Endothelial cell of umbilical vein (primary cell): ENCODE measurements around the gene ADARB2. TPM values are rescaled to one million over a fixed set of nuclear protein-coding genes. Genes with fewer than 3 reads are reported as not detected.

Experiments used
- BruUV-seq: library from RNA; stranded (reverse); fragments of 400-500 nt; replicated peaks from 2 replicates; lab custom pipeline; 2021; lab: Mats Ljungman, UMichigan
- CTCF ChIA-PET: fragments of 300-600, 350-600 bp; sonication (Branson Sonifier 250); formaldehyde crosslinking; loops from one replicate; lab custom pipeline; 2021; ENCODE audit warnings: antibody characterized with exemption, inconsistent platforms; lab: Charles Lee
- POLR2A ChIA-PET: fragments of 300-600, 350-600 bp; sonication (Branson Sonifier 250); formaldehyde crosslinking; loops from one replicate; lab custom pipeline; 2021; ENCODE audit warnings: antibody characterized with exemption, inconsistent platforms; lab: Charles Lee
- DNase-seq: peaks from one replicate; pipeline ENCODE4 v3.0.0-alpha.2; 2011; ENCODE audit warnings: low read depth, low spot score
- FAIRE-seq: peaks from 2 replicates; lab custom pipeline; 2011; peaks lifted over from hg19 to GRCh38; lab: Jason Lieb, UNC
- H2AFZ ChIP-seq: 2 replicates; pipeline ENCODE4 v1.6.0; 2012; ENCODE audit warnings: low read depth, low read length, control low read depth, inconsistent platforms
- H3K27ac ChIP-seq: 2 replicates; pipeline ENCODE4 v1.5.1; 2011; ENCODE audit warnings: low read depth, mild to moderate bottlenecking, control low read depth, low read length, moderate library complexity; ENCODE audit not compliant: insufficient read depth
- H3K27me3 ChIP-seq, 2 experiments: 2 replicates each; pipeline versions ENCODE4 v1.6.0 to v1.6.1; 2011; ENCODE audit warnings: low read length in 2 of 2, mixed read lengths in 1 of 2; ENCODE audit not compliant: control insufficient read depth in 2 of 2, insufficient read depth in 2 of 2
- H3K36me3 ChIP-seq, 2 experiments: 2 replicates in 1 of 2; 3 replicates in 1 of 2; pipeline ENCODE4 v1.5.1; 2011; ENCODE audit warnings: low read length in 2 of 2, mild to moderate bottlenecking in 1 of 2, moderate library complexity in 1 of 2; ENCODE audit not compliant: control insufficient read depth in 2 of 2, insufficient read depth in 2 of 2; ENCODE audit errors: extremely low read depth in 1 of 2
- H3K4me1 ChIP-seq: 3 replicates; pipeline ENCODE4 v1.5.1; 2011; ENCODE audit warnings: mild to moderate bottlenecking, low read length; ENCODE audit not compliant: control insufficient read depth, insufficient read depth; ENCODE audit errors: extremely low read depth
- H3K4me2 ChIP-seq: 2 replicates; pipeline ENCODE4 v1.6.1; 2011; ENCODE audit warnings: low read length, control low read depth, mixed read lengths; ENCODE audit not compliant: insufficient read depth
- H3K4me3 ChIP-seq, 3 experiments: fragments of 200-600 bp in 1 of 3; sonication (generic), shearing (Covaris generic) in 1 of 3; replicated peaks in 1 of 3; 2 replicates each; pipeline ENCODE4 v1.5.1; 2011 to 2016; ENCODE audit warnings: control low read depth in 3 of 3, low read length in 3 of 3, mild to moderate bottlenecking in 2 of 3, inconsistent platforms in 1 of 3, low read depth in 1 of 3, moderate library complexity in 1 of 3; ENCODE audit not compliant: insufficient read depth in 1 of 3
- H3K79me2 ChIP-seq: 2 replicates; pipeline ENCODE4 v1.6.0; 2012; ENCODE audit warnings: low read length, inconsistent platforms; ENCODE audit not compliant: control insufficient read depth, insufficient read depth
- H3K9ac ChIP-seq: replicated peaks from 2 replicates; pipeline ENCODE3; 2011; ENCODE audit warnings: low read length, control low read depth; ENCODE audit not compliant: insufficient read depth; ENCODE audit errors: extremely low read depth
- H3K9me1 ChIP-seq: replicated peaks from 3 replicates; pipeline ENCODE4 v1.6.0; 2011; ENCODE audit warnings: mild to moderate bottlenecking, low read length; ENCODE audit not compliant: control insufficient read depth, insufficient read depth; ENCODE audit errors: extremely low read depth
- H3K9me3 ChIP-seq: replicated peaks from 2 replicates; pipeline ENCODE4 v1.5.1; 2012; ENCODE audit warnings: low read length, inconsistent platforms; ENCODE audit not compliant: control insufficient read depth, insufficient read depth
- H4K20me1 ChIP-seq: replicated peaks from 2 replicates; pipeline ENCODE3; 2011; ENCODE audit warnings: mild to moderate bottlenecking, low read length; ENCODE audit not compliant: control insufficient read depth, insufficient read depth; ENCODE audit errors: extremely low read depth
- CTCF ChIP-seq, 2 donors: IDR thresholded peaks; 1 replicate in 1 of 2; 2 replicates in 1 of 2; pipeline ENCODE4 v1.5.1; 2011; ENCODE audit warnings: low read length in 2 of 2, mild to moderate bottlenecking in 2 of 2, moderate library complexity in 2 of 2, control low read depth in 1 of 2, inconsistent platforms in 1 of 2, low read depth in 1 of 2; ENCODE audit not compliant: insufficient read depth in 1 of 2; ENCODE audit errors: extremely low read depth in 1 of 2
- EZH2 ChIP-seq: IDR thresholded peaks from 2 replicates; pipeline ENCODE4 v1.6.1; 2012; ENCODE audit warnings: borderline replicate concordance, low read depth, mild to moderate bottlenecking, moderate library complexity, low read length, inconsistent platforms; ENCODE audit not compliant: severe bottlenecking
- FOS ChIP-seq: IDR thresholded peaks from 2 replicates; pipeline ENCODE4 v1.6.1; 2011; ENCODE audit warnings: mild to moderate bottlenecking, low read length, moderate library complexity, borderline replicate concordance; ENCODE audit not compliant: insufficient read depth
- GATA2 ChIP-seq: IDR thresholded peaks from 2 replicates; pipeline ENCODE4 v1.7.0; 2011; ENCODE audit warnings: low read depth, mild to moderate bottlenecking, moderate library complexity, mixed read lengths, low read length; ENCODE audit not compliant: insufficient read length, insufficient read depth
- JUN ChIP-seq: IDR thresholded peaks from 2 replicates; pipeline ENCODE4 v1.6.1; 2011; ENCODE audit warnings: borderline replicate concordance, low read depth; ENCODE audit not compliant: insufficient read length, insufficient read depth
- MAX ChIP-seq: IDR thresholded peaks from 2 replicates; pipeline ENCODE4 v1.6.1; 2011; ENCODE audit not compliant: insufficient read depth, insufficient read length
- MYC ChIP-seq: IDR thresholded peaks from one replicate; pipeline ENCODE4 v1.6.1; 2011; ENCODE audit warnings: mild to moderate bottlenecking, low read depth, low read length
- POLR2A ChIP-seq: IDR thresholded peaks from 2 replicates; pipeline ENCODE4 v1.6.1; 2012; ENCODE audit warnings: low read depth, mild to moderate bottlenecking, control low read depth, low read length
- POLR2AphosphoS5 ChIP-seq: IDR thresholded peaks from 2 replicates; pipeline ENCODE4 v1.6.1; 2012; ENCODE audit warnings: low read depth, mild to moderate bottlenecking, control low read depth, low read length, moderate library complexity; ENCODE audit not compliant: insufficient read depth
- dilution Hi-C: fragments of 300-500 bp; cut with MboI; formaldehyde crosslinking; loops from one replicate; pipeline ENCODE4 v1.15.0; 2019; ENCODE audit warnings: low sequenced_read_pairs; ENCODE audit not compliant: extremely low pct_ligation_motif_present
- intact Hi-C: fragments of 100-400 bp; cut with micrococcal nuclease; formaldehyde crosslinking; loops from one replicate; pipeline ENCODE4 v1.10.0; 2022
- polyA plus RNA-seq, 4 experiments: library from polyadenylated mRNA; depleted of rRNA in 3 of 4; stranded (reverse) in 3 of 4; unstranded in 1 of 4; fragments of >200 nt; gene quantifications; 2 replicates each; pipeline versions ENCODE4 v1.2.1 to v1.2.3, GENCODE V29; 2011 to 2012; ENCODE audit warnings: missing spikeins in 1 of 4
- total RNA-seq: library from RNA; stranded (reverse); gene quantifications from 2 replicates; pipeline ENCODE4 v1.2.3, GENCODE V29; 2021

ADARB2 gene
- total and polyA plus RNA-seq, 2 donors (not counting 3 experiments of a cell fraction or from before 2014, with no cell fraction given): not detected

- DNase-seq (no peak), FAIRE-seq (no peak)
- BruUV-seq: no TSS peak
- ChIA-PET CTCF (no interaction called here), POLR2A (no interaction called here)
- H2AFZ ChIP-seq: no peak overlapping the region
- H3K9me3 ChIP-seq: no peaks in the 10 kb centered on the region
- no peaks in the 10 kb centered on the region for H3K9me1 ChIP-seq
- H3K36me3 ChIP-seq: no peaks in the 10 kb centered on the region
- no peak overlapping the region for H3K4me3 ChIP-seq
- dilution Hi-C loops: no loop called here
- H3K79me2 ChIP-seq: no peaks in the 10 kb centered on the region
- TF ChIP-seq GATA2: no peak
- TF ChIP-seq POLR2A: no peak
- TF ChIP-seq EZH2: no peak
- no peak for TF ChIP-seq FOS
- TF ChIP-seq POLR2AphosphoS5: no peak
- no peak for TF ChIP-seq MAX
- no peak for TF ChIP-seq CTCF (IDR thresholded peaks at IDR 0.05; ENCODE audit: extremely low read depth in 1 of 2, insufficient read depth in 1 of 2, low read depth in 1 of 2, low read length in 2 of 2)
- TF ChIP-seq JUN: no peak
- TF ChIP-seq MYC: no peak
- H3K4me1 ChIP-seq: no peaks in the 10 kb centered on the region
- no peak overlapping the region for H3K9ac ChIP-seq
- intact Hi-C loops: no loop called here
- H3K27me3 ChIP-seq: no peaks in the 10 kb centered on the region
- no peaks in the 10 kb centered on the region for H4K20me1 ChIP-seq
- no peak overlapping the region for H3K4me2 ChIP-seq
- no peak overlapping the region for H3K27ac ChIP-seq
Observed at GRCh38 chr10:1267568-1267967, 469.8 kb downstream of the ADARB2 start.
